K562 (cell line): ENCODE results near the gene DHX35. TPM values are rescaled to one million over a fixed set of nuclear protein-coding genes. Genes with fewer than 3 reads are reported as not detected.

Experiments used
- BDP1 ChIP-seq: IDR thresholded peaks from 3 replicates; pipeline ENCODE4 v1.6.1; 2011; ENCODE audit not compliant: insufficient read length, insufficient read depth
- BHLHE40 ChIP-seq: IDR thresholded peaks from 2 replicates; pipeline ENCODE4 v1.6.1; 2011; ENCODE audit warnings: low read length, improper control_type of control experiment
- BRCA1 ChIP-seq, 2 experiments: fragments of 450-650 bp in 1 of 2; sonication (generic) in 1 of 2; formaldehyde crosslinking in 1 of 2; IDR thresholded peaks; 2 replicates each; pipeline versions ENCODE4 v1.5.0 to v1.6.1; 2017 to 2020; ENCODE audit warnings: mild to moderate bottlenecking in 1 of 2, missing genetic modification reagents in 1 of 2
- FOXK1 ChIP-seq: sonication (generic); formaldehyde crosslinking; IDR thresholded peaks from 2 replicates; pipeline ENCODE4 v1.8.0; 2022; ENCODE audit warnings: missing genetic modification reagents, mild to moderate bottlenecking, borderline replicate concordance
- GTF2A2 ChIP-seq: IDR thresholded peaks from 2 replicates; pipeline ENCODE4 v1.6.1; 2016; ENCODE audit warnings: mild to moderate bottlenecking, missing genetic modification characterization, missing compliant biosample characterization
- JUN ChIP-seq, 2 experiments: sonication (generic) in 1 of 2; formaldehyde crosslinking in 1 of 2; IDR thresholded peaks; 2 replicates each; pipeline versions ENCODE4 v1.6.1 to v1.8.0; 2012 to 2022; ENCODE audit warnings: borderline replicate concordance in 2 of 2, mild to moderate bottlenecking in 2 of 2, improper control_type of control experiment in 1 of 2, low read depth in 1 of 2, low read length in 1 of 2, missing genetic modification reagents in 1 of 2
- MED1 ChIP-seq: sonication (generic); formaldehyde crosslinking; IDR thresholded peaks from 2 replicates; pipeline ENCODE4 v1.8.1; 2023; ENCODE audit warnings: missing genetic modification reagents, borderline replicate concordance
- NR2C1 ChIP-seq, 2 experiments: fragments of 450-650 bp; IDR thresholded peaks; 2 replicates each; pipeline ENCODE4 v1.6.1; 2017; ENCODE audit warnings: mild to moderate bottlenecking in 2 of 2, antibody characterized with exemption in 1 of 2, inconsistent platforms in 1 of 2, missing compliant biosample characterization in 1 of 2, missing genetic modification characterization in 1 of 2
- PML ChIP-seq: IDR thresholded peaks from 2 replicates; pipeline ENCODE4 v1.6.1; 2012; ENCODE audit warnings: low read length, inconsistent platforms
- RUNX1 ChIP-seq: sonication (generic); IDR thresholded peaks from 2 replicates; pipeline ENCODE4 v1.6.1; 2016; ENCODE audit warnings: antibody characterized with exemption, low read depth
- SIX5 ChIP-seq, 2 experiments: IDR thresholded peaks; 2 replicates each; pipeline ENCODE4 v1.6.1; 2011; ENCODE audit warnings: low read length in 2 of 2, borderline replicate concordance in 1 of 2, low read depth in 1 of 2, mild to moderate bottlenecking in 1 of 2, moderate library complexity in 1 of 2; ENCODE audit not compliant: insufficient read depth in 1 of 2
- SRSF7 ChIP-seq: fragments of 200-400 bp; formaldehyde crosslinking; optimal IDR thresholded peaks from 2 replicates; pipeline ENCODE3; 2017; ENCODE audit warnings: mild to moderate bottlenecking, low read depth, low read length
- SUPT5H ChIP-seq: fragments of 450-650 bp; IDR thresholded peaks from 2 replicates; pipeline ENCODE4 v1.6.1; 2016
- TGIF2 ChIP-seq: sonication (generic); formaldehyde crosslinking; IDR thresholded peaks from 2 replicates; pipeline ENCODE4 v1.8.1; 2022; ENCODE audit warnings: mild to moderate bottlenecking, missing genetic modification reagents, moderate library complexity
- TRIM24 ChIP-seq, 2 experiments: fragments of 450-650 bp; IDR thresholded peaks; 2 replicates each; pipeline ENCODE4 v1.6.1; 2016
- ZBTB17 ChIP-seq: fragments of 450-650 bp; formaldehyde crosslinking; IDR thresholded peaks from 2 replicates; pipeline ENCODE4 v1.4.0; 2020; ENCODE audit warnings: mild to moderate bottlenecking
- ZNF507 ChIP-seq: conservative IDR thresholded peaks from 2 replicates; pipeline ENCODE4 v1.6.1; 2017; ENCODE audit warnings: missing genetic modification characterization, missing compliant biosample characterization
- polyA plus RNA-seq, 8 experiments: library from polyadenylated mRNA; depleted of rRNA in 4 of 8; stranded (reverse) in 5 of 8; unstranded in 3 of 8; fragments of >200 nt; fragmentation: Nextera tagmentation in 2 of 8; fragmentation: Illumina TruSeq in 1 of 8; extraction: Ambion mirVana in 2 of 8; extraction: Trizol in 1 of 8; gene quantifications; 2 replicates each; pipeline versions ENCODE4 v1.2.1 to v1.2.3, GENCODE V29; 2011 to 2014; ENCODE audit warnings: inconsistent platforms in 1 of 8, missing spikeins in 1 of 8
- total RNA-seq, 7 experiments: library from RNA; depleted of rRNA in 6 of 7; stranded (reverse); fragments of >200 nt in 6 of 7; fragmentation: Illumina TruSeq in 2 of 7; extraction: Trizol in 2 of 7; gene quantifications; 2 replicates each; pipeline versions ENCODE4 v1.2.1 to v1.2.3, GENCODE V29; 2011 to 2021; ENCODE audit warnings: low replicate concordance in 1 of 7
- TF ChIP-seq, protein P1 (sequence below): IDR thresholded peaks from 2 replicates; pipeline ENCODE4 v1.6.1; 2016; ENCODE audit warnings: missing genetic modification characterization, missing compliant biosample characterization
- TF ChIP-seq, protein P2 (sequence below): fragments of 250-450 bp; sonication (Bioruptor Pico); IDR thresholded peaks from 2 replicates; pipeline ENCODE4 v1.8.0; 2022; ENCODE audit warnings: inconsistent platforms
- TF ChIP-seq, protein P3 (sequence below): fragments of 250-450 bp; sonication (Bioruptor Pico); IDR thresholded peaks from 2 replicates; pipeline ENCODE4 v1.5.0; 2021; ENCODE audit warnings: mild to moderate bottlenecking, borderline replicate concordance

The DHX35 gene
- total and polyA plus RNA-seq, 9 of the 15 experiments (the other 6 are each of a cell fraction or from before 2014, with no cell fraction given): 6.5 to 25.6 (median 16.9) TPM

DNA sequence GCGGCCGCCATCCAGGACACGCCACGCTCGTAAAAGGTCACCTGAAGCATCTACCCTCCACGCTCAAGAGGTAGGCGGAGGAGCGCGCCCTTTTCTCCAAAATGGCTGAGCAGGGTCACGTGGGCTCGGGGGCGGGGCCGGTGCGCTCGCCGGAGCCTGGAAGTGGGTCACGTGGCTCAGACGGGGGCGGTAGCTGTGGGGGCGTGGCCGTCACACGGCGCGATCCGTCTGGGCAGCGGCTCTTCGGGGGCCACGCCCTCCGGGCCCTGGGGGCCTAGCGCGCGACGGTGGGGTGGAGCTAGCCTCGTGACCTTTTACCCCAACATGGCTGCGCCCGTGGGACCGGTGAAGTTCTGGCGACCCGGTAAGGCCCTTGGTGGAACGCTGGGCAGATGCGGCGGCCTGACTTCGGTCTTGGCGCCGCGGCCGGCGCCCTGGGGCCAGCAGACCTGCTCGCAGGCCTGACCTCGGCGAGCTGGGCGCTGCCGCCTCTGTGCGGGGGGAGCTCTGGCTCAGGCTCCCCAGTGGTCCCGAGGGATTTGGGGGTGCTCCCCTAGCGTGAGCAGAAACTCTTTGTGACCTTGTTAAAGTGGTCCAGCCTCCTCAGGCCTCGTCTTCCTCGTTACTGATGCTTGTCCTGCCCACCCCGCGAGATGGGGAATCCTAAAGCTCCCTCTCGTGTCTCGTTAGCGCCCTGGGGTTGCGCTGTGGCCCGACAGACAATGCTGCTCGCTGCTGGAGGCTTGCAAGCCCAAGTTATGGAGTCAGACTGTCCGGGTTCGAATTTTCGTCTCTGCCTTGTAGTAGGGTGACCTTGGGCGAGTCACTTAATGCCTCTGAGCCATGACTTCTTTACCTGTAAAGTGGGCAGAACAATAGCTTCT, at the start of gene DHX35 (continued):
- no peak for TF ChIP-seq MED1 (CRISPR knock-in tag)
- no peak for TF ChIP-seq GTF2A2
- TF ChIP-seq SUPT5H: peak; percentile 84
- no peak for TF ChIP-seq BDP1
- peak; percentile 71; the same call in 1 of the 2 replicates for TF ChIP-seq JUN (IDR thresholded peaks at IDR 0.05; ENCODE audit: borderline replicate concordance, low read depth, low read length)
- no peak for TF ChIP-seq JUN (CRISPR knock-in tag; IDR thresholded peaks at IDR 0.05; ENCODE audit: borderline replicate concordance)
- no peak for TF ChIP-seq TRIM24 (IDR thresholded peaks at IDR 0.05)
- TF ChIP-seq RUNX1: no peak
- TF ChIP-seq BHLHE40: peak; percentile 88
- peak; percentile 97 for TF ChIP-seq NR2C1 (IDR thresholded peaks at IDR 0.05)
- peak; percentile 98 for TF ChIP-seq NR2C1 (tag; IDR thresholded peaks at IDR 0.05)
- no peak; the same call in 1 of the 2 replicates for TF ChIP-seq PML
- peak in 1 of 2 experiments; percentile 5; a peak in 1 of 4 replicates for TF ChIP-seq SIX5 (IDR thresholded peaks at IDR 0.05; ENCODE audit: borderline replicate concordance in 1 of 2, insufficient read depth in 1 of 2, low read depth in 1 of 2, low read length in 2 of 2)
- TF ChIP-seq, protein P1, sequence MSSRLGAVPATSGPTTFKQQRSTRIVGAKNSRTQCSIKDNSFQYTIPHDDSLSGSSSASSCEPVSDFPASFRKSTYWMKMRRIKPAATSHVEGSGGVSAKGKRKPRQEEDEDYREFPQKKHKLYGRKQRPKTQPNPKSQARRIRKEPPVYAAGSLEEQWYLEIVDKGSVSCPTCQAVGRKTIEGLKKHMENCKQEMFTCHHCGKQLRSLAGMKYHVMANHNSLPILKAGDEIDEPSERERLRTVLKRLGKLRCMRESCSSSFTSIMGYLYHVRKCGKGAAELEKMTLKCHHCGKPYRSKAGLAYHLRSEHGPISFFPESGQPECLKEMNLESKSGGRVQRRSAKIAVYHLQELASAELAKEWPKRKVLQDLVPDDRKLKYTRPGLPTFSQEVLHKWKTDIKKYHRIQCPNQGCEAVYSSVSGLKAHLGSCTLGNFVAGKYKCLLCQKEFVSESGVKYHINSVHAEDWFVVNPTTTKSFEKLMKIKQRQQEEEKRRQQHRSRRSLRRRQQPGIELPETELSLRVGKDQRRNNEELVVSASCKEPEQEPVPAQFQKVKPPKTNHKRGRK (tag): no peak
- TF ChIP-seq SRSF7: no peak
- 0 out of 2 replicates have a peak, but pooled peaks have one; percentile 21 for TF ChIP-seq ZBTB17 (CRISPR knock-in tag)
- no peak for TF ChIP-seq FOXK1 (CRISPR knock-in tag)
- TF ChIP-seq ZNF507 (tag): no peak
- no peak for TF ChIP-seq BRCA1 (IDR thresholded peaks at IDR 0.05)
- TF ChIP-seq BRCA1 (CRISPR knock-in tag; IDR thresholded peaks at IDR 0.05): no peak
- TF ChIP-seq, protein P2, sequence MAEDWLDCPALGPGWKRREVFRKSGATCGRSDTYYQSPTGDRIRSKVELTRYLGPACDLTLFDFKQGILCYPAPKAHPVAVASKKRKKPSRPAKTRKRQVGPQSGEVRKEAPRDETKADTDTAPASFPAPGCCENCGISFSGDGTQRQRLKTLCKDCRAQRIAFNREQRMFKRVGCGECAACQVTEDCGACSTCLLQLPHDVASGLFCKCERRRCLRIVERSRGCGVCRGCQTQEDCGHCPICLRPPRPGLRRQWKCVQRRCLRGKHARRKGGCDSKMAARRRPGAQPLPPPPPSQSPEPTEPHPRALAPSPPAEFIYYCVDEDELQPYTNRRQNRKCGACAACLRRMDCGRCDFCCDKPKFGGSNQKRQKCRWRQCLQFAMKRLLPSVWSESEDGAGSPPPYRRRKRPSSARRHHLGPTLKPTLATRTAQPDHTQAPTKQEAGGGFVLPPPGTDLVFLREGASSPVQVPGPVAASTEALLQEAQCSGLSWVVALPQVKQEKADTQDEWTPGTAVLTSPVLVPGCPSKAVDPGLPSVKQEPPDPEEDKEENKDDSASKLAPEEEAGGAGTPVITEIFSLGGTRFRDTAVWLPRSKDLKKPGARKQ (CRISPR knock-in tag): no peak
- TF ChIP-seq, protein P3, sequence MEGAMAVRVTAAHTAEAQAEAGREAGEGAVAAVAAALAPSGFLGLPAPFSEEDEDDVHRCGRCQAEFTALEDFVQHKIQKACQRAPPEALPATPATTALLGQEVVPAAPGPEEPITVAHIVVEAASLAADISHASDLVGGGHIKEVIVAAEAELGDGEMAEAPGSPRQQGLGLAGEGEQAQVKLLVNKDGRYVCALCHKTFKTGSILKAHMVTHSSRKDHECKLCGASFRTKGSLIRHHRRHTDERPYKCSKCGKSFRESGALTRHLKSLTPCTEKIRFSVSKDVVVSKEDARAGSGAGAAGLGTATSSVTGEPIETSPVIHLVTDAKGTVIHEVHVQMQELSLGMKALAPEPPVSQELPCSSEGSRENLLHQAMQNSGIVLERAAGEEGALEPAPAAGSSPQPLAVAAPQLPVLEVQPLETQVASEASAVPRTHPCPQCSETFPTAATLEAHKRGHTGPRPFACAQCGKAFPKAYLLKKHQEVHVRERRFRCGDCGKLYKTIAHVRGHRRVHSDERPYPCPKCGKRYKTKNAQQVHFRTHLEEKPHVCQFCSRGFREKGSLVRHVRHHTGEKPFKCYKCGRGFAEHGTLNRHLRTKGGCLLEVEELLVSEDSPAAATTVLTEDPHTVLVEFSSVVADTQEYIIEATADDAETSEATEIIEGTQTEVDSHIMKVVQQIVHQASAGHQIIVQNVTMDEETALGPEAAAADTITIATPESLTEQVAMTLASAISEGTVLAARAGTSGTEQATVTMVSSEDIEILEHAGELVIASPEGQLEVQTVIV (CRISPR knock-in tag): no peak
- TF ChIP-seq TGIF2 (CRISPR knock-in tag): no peak
